ENCODE results near the gene PLD6.

The PLD6 gene

GRCh38 chr17:17152385-17152784 lies 53.7 kb downstream of the PLD6 start:
- peak in 1 of 2 experiments; percentile 20 for DNase-seq

GRCh38 chr17:17151962-17152361 lies 54.2 kb downstream of the PLD6 start:
- peak; percentile 55 to 83 for DNase-seq

DNA sequence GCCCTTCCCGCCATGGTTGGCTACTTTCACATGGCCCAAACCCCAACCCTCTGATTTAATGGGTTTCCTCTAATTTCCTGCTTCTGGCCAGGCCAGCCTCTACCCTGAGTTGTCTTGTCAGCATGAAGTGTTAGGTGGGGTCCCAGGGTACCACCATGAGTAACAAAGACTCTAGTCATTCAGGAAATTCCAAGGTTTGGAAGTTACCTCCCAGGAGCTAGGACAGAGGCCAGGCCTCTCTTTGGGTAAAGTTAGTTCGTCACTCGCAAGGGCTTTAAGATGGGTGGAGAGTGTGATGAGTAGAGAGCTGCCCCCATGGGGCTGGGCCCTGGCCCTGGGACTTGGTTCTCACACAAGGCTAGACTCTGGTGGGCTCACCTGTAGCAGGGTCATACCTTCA lies 54.6 kb downstream of the PLD6 start:
- no peak for DNase-seq

- no peak for DNase-seq
Measured at GRCh38 chr17:17151055-17151454, 55.1 kb downstream of the PLD6 start.

Data from NCI-H446 (cell line).